Peyer's patch (tissue), 4 donors: ENCODE data around the gene LCP1.

Experiments used
- CTCF ChIP-seq, 6 experiments: fragments of 450-650 bp in 4 of 6; fragments of 200-600 bp in 2 of 6; sonication (generic) in 1 of 6; IDR thresholded peaks; one replicate each; pipeline ENCODE4 v1.5.1; 2017 to 2019; ENCODE audit warnings: antibody characterized with exemption in 6 of 6, mild to moderate bottlenecking in 3 of 6, moderate library complexity in 1 of 6
- POLR2A ChIP-seq, 2 donors: fragments of 450-650 bp; IDR thresholded peaks; one replicate each; pipeline ENCODE4 v1.5.1; 2017; ENCODE audit warnings: antibody characterized with exemption in 2 of 2, mild to moderate bottlenecking in 2 of 2, moderate library complexity in 2 of 2

GRCh38 chr13:46168783-46169182, 13.2 kb downstream of the LCP1 start:
- TF ChIP-seq CTCF (IDR thresholded peaks at IDR 0.05): no peak
- TF ChIP-seq POLR2A (IDR thresholded peaks at IDR 0.05): no peak
